Rectal smooth muscle tissue (tissue), 1 donor: ENCODE results near the gene HCFC1R1.

ENCODE experiments used
- H3K27ac ChIP-seq: one replicate; pipeline ENCODE4 v1.7.0; 2013; ENCODE audit warnings: low read depth, low read length, inconsistent platforms
- H3K27me3 ChIP-seq: one replicate; pipeline ENCODE4 v1.7.0; 2013; ENCODE audit warnings: low read length; ENCODE audit not compliant: control insufficient read depth, insufficient read depth
- H3K36me3 ChIP-seq: one replicate; pipeline ENCODE4 v1.7.0; 2013; ENCODE audit warnings: low read length; ENCODE audit not compliant: control insufficient read depth, insufficient read depth
- H3K4me1 ChIP-seq: one replicate; pipeline ENCODE4 v1.7.0; 2013; ENCODE audit warnings: low read length; ENCODE audit not compliant: control insufficient read depth, insufficient read depth
- H3K4me3 ChIP-seq: one replicate; pipeline ENCODE4 v1.7.0; 2013; ENCODE audit warnings: low read length
- H3K9ac ChIP-seq: one replicate; pipeline ENCODE4 v1.7.0; 2013; ENCODE audit warnings: low read length

HCFC1R1 gene

DNA sequence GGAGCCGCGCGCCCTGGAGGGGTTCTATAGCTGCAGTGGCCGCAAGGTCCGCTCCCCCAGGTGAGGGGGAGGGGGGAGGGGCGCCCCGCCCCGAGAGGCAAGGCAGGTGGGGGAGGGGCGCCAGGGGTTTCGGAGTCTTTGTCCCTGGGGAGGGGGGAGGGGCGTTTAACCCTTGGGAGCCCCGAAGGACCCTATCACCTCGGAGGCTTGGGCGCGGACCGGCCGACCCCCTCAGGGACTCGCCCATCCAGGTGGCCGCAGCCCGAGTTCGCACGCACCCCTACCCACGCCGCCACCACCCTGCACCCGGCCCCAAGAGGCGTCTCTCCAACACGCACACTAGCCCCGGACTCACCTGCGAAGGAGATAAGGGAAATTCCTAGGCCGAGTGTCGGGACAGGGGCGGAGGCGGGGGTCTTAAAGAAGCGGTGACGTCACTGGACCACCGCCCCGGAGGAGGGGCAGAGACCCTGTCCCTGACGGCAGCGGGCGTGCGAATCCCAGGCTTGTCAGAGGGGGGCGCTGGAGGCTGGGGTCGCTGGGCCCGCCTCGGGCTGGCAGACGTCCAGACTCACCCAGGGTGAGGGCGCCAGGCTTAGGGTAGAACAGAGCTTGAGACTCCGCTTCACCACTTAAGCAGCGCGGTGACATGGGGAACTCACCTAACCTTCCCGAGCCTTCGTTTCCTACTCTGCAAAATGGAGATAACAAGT, 5.8 kb downstream of the HCFC1R1 start, which contains the start of gene CLDN6:
Gene CLDN6 (minus strand): TSS at position 390 of the 713 bp plus-strand sequence. CDS start 2,162 bp downstream, outside the sequence.
- no peak within 1 kb of the TSS for H3K4me3 ChIP-seq
- no peak within 1 kb of the TSS for H3K27ac ChIP-seq
- H3K4me1 ChIP-seq = peaks cover 14% of the 10 kb centered on the region
- no peak within 1 kb of the TSS for H3K9ac ChIP-seq
- peaks cover 5% of the 10 kb centered on the region for H3K27me3 ChIP-seq
- no peaks in the 10 kb centered on the region for H3K36me3 ChIP-seq

DNA sequence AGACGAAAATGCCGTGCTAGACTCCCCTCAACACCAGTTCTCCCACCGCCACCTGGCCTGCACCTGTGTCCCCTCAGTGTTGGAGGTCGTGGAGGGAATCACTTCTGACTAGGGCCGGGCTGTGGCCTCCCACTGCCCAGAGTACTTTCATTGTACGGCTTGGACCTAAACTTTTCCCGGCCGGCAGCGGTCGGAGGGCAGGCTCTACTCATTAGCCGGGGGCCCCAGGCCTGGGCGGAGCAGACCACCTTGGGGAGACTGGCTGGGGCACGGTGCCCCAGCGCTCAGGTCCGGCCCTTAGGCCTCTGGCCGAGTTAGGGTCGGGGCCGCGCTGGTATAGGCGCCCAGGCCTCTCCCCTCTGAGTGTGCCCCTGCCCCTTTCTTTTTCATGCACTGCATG, 6.4 kb downstream of the HCFC1R1 start:
- H3K4me1 ChIP-seq = peaks cover 8% of the 10 kb centered on the region
- no peak overlapping the region for H3K27ac ChIP-seq
- H3K27me3 ChIP-seq = peaks cover 6% of the 10 kb centered on the region

DNA sequence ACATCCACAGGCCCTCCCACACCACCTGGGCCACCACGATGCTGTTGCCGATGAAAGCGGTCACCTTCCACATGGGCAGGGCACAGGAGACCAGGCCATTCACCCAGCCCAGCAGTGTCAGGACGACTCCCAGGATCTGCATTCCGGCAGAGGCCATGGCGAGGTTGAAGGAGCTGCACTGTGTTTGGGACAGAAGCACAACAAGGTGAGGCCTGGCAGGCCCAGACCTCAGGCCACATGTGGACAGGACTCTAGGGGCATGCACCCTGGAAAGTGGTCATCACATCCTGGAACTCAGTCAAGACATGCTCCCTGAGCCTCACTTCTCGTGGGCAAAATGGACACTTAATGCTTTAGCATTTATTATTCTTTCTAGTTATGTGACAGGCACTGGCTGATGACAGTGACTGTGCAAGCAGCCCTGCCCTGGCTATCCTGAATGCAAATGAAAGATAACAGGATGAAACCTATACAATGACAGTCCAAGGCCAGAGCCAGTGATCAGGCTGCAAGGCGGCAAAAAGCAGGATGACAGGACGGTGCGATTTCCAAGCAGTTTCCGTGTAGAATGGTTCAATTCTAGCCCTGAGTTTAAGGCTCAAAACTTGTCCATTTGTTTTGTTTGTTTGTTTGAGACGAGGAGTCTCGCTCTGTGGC, 7.7 kb downstream of the HCFC1R1 start:
- no peaks in the 10 kb centered on the region for H3K36me3 ChIP-seq
- no peak overlapping the region for H3K9ac ChIP-seq
- H3K27ac ChIP-seq = no peak overlapping the region
- H3K4me1 ChIP-seq = peaks cover 2% of the 10 kb centered on the region
- H3K4me3 ChIP-seq = no peak overlapping the region
- H3K27me3 ChIP-seq = peaks cover 9% of the 10 kb centered on the region

More for the DNA sequence above, 6.4 kb downstream of the HCFC1R1 start:
- Histone ChIP-seq H3K9ac (no peak overlapping the region), H3K4me3 (no peak overlapping the region), H3K36me3 (no peaks in the 10 kb centered on the region)

DNA sequence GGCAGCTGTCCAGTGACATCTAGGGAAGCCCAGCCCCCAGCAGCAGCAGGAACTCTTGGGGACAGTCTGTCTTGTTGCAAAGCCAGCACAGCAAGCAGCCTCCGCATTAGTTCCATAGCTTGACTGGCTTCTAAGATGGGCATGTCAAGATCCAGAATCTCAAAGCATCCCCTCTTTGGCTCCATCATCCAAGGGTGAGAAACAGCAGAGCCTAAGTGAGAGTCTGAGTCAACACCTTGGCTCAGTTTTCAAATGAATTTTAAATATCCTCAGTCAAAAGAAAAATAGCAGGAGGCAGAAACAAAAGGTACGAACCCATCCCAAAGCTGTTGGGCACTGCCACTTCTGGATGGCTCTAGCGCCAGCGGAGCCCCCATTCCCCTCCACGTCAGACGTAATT, 8.8 kb downstream of the HCFC1R1 start:
- H3K9ac ChIP-seq = no peak overlapping the region
- no peaks in the 10 kb centered on the region for H3K36me3 ChIP-seq
- no peak overlapping the region for H3K27ac ChIP-seq
- H3K4me1 ChIP-seq = peaks cover 1% of the 10 kb centered on the region
- H3K27me3 ChIP-seq = peaks cover 9% of the 10 kb centered on the region
- no peak overlapping the region for H3K4me3 ChIP-seq

DNA sequence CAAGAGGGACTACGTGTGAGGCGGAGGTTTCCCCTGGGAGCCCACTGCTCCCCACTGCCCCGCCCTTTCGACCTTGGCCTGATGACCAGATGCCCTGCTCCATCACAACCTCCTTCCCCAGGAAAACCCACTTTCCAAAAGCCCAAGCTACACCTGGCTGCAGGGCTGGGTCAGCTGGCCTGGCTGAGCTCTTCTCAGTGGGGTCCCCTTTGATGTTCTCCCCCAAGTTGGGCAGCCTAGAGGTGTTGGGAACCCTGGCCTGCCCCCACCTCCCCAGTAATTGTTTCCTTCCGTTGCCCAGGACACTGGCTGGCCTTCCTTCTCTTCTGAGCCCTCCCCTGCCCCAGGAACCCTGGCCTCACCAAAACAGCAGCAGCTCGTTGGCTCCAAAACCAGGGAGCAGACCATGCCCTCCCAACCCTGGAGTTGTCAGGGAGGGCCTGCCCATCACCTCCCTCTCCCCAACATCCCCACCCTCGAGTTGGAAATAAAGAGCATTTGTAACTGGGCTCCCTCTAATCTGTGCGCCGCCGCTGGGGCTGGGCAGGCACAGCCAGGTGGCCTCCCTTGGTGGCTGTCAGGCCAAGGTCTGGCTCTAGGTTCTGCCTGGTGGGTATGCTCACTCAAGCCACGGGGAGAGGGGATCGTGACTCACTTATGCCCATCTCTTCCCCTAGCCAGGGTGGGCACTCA, 9.6 kb downstream of the HCFC1R1 start:
- H3K9ac ChIP-seq = no peak overlapping the region
- no peaks in the 10 kb centered on the region for H3K36me3 ChIP-seq
- no peaks in the 10 kb centered on the region for H3K4me1 ChIP-seq
- H3K4me3 ChIP-seq = no peak overlapping the region
- peaks cover 9% of the 10 kb centered on the region for H3K27me3 ChIP-seq
- no peak overlapping the region for H3K27ac ChIP-seq

DNA sequence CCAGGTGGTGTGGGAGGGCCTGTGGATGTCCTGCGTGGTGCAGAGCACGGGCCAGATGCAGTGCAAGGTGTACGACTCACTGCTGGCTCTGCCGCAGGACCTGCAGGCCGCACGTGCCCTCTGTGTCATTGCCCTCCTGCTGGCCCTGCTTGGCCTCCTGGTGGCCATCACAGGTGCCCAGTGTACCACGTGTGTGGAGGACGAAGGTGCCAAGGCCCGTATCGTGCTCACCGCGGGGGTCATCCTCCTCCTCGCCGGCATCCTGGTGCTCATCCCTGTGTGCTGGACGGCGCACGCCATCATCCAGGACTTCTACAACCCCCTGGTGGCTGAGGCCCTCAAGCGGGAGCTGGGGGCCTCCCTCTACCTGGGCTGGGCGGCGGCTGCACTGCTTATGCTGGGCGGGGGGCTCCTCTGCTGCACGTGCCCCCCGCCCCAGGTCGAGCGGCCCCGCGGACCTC, 10.2 kb downstream of the HCFC1R1 start:
- Histone ChIP-seq H3K9ac (no peak overlapping the region), H3K4me3 (no peak overlapping the region), H3K36me3 (no peaks in the 10 kb centered on the region), H3K4me1 (no peaks in the 10 kb centered on the region), H3K27me3 (peaks cover 12% of the 10 kb centered on the region), H3K27ac (no peak overlapping the region)

DNA sequence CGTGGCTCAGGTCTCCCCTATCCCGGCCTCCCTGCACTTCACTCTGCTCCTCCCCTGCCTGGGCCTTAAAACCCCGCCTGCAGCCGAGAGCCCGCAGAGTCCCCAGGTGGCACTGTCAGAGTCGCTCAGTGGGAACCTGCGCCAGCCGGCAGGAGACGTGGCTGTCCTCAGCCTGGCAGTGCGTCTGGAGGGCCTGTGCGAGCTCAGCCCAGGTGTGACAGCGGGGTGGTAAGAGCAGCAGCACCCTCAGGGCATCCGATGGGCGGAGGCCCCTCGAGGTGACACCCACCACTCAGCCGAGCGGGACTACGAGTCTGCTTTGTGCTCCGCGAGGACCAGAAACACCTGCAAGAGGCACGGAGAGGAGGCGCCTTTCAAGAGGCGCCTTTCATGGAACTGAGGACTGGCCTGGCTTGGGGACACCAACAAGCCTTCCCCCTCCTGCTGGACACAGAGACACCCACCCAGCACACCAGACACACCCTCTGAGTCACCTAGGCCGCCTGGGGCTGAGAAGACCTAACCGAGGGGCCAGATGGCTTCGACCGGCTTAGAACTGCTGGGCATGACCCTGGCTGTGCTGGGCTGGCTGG, 10.8 kb downstream of the HCFC1R1 start, which contains the start of gene CLDN9:
Gene CLDN9 (plus strand): TSS at position 96 of the 593 bp plus-strand sequence. CDS start 440 bp downstream, at position 536.
- Histone ChIP-seq H3K27ac (no peak within 1 kb of the TSS), H3K4me3 (no peak within 1 kb of the TSS), H3K4me1 (no peaks in the 10 kb centered on the region), H3K36me3 (no peaks in the 10 kb centered on the region), H3K9ac (no peak within 1 kb of the TSS), H3K27me3 (peaks cover 17% of the 10 kb centered on the region)

DNA sequence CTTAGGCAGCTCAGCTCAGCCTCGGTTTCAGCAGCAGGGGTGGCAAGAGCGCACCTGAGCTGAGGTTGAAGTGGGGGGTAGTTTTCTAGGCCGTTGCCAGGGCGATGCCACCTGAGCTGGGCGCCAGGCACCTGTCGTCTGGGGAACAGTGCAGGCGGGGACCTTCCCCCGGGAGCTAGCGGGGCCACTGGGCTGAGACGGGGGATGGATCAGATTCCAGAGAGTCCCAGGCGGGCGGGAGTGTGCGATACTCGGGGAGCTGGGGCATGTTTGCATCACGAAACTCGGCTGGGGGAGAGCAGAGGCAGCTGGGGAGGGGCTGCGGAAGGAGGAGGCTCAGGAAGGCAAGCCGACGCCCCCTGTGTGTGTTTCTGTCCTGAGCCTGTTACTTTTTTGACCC, 11.5 kb downstream of the HCFC1R1 start:
- H3K27me3 ChIP-seq = peaks cover 17% of the 10 kb centered on the region

DNA sequence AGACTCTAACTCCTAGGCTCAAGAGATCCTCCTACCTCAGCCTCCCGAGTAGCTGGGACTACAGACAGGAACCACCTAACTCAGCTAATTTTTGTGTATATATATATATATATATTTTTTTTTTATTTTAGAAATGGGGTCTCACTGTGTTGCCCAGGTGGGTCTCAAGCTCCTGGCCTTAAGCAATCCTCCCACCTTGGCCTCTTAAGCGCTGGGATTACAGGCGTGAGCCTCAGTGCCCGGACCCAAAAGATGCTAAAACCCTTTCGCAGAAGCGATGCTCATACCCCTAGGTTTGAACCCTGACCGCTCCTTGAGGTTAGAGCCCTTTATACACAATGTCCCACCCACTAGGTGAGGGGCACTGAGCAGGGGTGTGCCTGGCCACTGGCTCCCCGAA, 13.2 kb downstream of the HCFC1R1 start:
- Histone ChIP-seq H3K27me3 (peaks cover 12% of the 10 kb centered on the region), H3K4me3 (no peak overlapping the region), H3K9ac (no peak overlapping the region), H3K36me3 (no peaks in the 10 kb centered on the region), H3K27ac (no peak overlapping the region), H3K4me1 (no peaks in the 10 kb centered on the region)

More for the DNA sequence above, 11.5 kb downstream of the HCFC1R1 start:
- Histone ChIP-seq H3K27ac (no peak overlapping the region), H3K9ac (no peak overlapping the region), H3K4me3 (no peak overlapping the region), H3K36me3 (no peaks in the 10 kb centered on the region), H3K4me1 (no peaks in the 10 kb centered on the region)

DNA sequence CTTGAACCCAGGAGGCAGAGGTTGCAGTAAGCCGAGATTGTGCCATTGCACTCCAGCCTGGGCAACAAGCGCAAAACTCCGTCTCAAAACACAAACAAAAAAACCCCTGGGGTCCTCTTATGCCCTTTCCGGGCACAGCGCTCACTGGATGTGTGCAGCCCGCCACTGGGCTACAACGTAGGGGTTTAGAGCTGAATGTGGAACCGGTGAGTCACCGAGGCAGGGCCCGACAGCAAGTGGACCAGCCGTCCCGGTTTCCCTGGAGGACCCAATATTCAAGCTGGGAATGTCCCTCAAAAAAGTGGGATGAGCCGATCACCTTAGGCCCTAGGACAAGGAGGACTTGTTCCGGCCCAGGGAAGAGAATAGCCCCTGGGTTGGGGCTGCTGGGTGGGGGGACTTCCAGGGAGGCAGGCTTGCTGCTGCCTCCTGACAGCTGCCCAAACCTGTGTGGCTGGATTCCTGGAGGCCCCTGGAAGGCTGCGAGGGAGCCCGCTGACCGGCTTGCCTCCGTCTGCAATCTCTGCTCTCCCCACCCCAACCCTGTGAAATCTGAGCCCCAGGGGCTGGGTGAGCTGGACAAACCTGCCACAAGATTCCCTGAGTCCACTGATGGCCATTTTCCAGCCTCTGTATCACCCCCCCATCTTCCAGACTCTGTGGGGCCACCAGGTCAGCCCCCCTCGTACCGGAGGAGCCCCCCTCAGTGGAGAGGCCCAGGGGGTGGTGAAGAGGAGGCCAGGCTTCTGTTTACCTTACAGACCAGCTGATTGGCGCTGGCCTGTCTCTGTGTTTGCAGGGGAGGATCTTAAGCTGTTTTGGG, 14.0 kb downstream of the HCFC1R1 start:
- Histone ChIP-seq H3K36me3 (no peaks in the 10 kb centered on the region), H3K4me1 (no peaks in the 10 kb centered on the region), H3K4me3 (no peak overlapping the region), H3K9ac (no peak overlapping the region), H3K27me3 (peaks cover 12% of the 10 kb centered on the region), H3K27ac (no peak overlapping the region)

DNA sequence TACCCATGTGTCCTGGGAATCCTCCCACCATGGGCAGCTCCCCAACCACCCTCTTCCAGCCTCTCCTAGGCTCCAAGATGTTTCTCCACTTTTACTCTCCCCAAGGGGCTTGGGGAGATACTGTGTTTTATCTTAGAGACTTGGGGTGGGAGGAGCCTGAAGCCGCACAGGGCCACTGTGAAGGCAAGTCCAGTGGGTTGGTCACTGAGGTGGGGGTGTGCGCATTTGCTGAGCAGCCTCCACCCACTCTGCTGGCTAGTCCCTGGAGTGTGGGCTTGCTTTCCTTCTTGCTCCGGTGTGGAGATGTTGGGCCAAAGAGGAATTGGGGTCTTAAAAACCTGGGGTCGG, 15.1 kb downstream of the HCFC1R1 start:
- no peak overlapping the region for H3K4me3 ChIP-seq

More for the DNA sequence above, 15.1 kb downstream of the HCFC1R1 start:
- Histone ChIP-seq H3K36me3 (no peaks in the 10 kb centered on the region), H3K9ac (no peak overlapping the region), H3K27ac (no peak overlapping the region), H3K27me3 (peaks cover 12% of the 10 kb centered on the region), H3K4me1 (no peaks in the 10 kb centered on the region)
